SW 1271 (cell line): ENCODE results near the gene ZNF614.
"Not testable (repeated sequence)": the region's sequence is repeated elsewhere in the genome, so short reads cannot be mapped to it uniquely, and the experiment has no call there.

Source experiments
- DNase-seq, 2 experiments: peaks; one replicate each; lab custom pipeline; 2025; lab: John Stamatoyannopoulos, UW

The ZNF614 gene

DNA sequence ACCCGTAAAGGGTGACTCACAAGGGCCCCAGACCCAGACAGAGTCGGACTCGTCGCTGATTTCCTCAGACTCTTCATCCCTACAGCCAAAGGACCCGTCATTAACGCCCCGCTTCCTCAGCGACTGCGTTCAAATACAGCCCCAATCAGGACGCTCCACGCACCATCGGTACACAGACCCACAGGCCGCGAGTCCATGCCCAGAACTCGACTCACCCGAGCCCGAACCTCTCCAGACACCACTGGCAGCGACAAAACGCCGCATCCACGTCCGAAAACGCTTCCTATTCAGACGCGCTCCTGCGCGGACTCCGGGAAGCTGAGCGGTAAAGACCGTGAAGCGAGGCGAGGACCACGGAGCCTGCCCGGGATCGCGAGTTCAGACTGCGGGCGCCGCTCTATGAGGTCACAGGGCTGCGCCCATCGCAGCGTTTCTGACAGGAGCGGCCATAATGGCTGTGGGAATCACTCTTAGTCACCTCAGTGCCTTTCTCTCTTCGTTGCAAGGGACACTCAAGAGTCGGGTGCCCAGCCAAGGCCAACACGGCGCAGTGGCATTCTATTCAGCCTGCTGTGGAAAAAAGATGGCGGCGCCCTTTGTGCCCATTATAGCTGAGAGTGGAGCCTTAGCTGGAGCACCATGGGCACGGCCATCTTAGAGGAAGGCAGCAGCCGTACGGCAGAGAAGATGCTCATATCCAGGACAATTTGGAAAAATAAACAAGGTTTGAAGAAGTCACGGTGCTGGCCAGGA, at the start of gene ZNF614:
Gene ZNF614, minus strand, starts transcription at position 353 of the 753 bp plus-strand sequence. CDS start 2,634 bp downstream, outside the sequence.
- peak in 1 of 2 experiments; percentile 35 for DNase-seq

DNA sequence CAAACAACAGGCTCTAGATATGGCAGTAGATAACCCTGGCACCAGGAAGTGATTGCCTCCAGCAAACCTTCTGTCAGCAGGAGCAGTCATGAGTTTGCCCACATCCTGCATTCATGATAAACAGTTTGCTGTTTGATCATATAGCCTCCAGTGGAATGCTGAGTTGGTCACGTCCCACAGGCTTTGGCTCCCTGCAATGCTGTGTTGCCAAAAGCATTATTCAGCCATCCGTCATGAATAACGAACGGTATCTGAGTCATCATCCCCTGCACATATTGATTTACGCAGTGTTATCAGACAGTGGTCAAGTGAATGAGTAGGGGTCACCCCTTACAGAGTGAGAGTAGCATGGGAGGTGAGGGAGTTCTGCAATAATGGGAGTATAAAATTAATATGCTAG, 42.3 kb upstream of the ZNF614 start:
- DNase-seq: no peak

DNA sequence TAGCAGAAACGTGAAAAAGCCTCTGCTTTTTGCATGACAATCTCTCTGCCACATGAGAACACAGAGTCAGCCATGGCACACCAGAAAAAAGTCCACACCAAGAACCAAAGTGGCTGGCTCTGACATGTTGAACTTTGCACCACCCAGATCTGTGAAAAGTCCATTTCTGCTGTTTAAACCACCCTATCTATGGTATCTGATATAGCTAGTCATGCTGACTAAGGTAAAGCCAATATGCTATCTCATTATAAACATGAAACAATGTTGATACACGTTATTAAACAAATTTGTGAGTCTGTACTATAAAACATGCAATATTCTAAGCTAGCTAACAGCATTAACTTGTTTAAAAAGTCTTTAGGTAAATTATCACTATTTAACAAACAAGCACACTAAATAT, 41.5 kb upstream of the ZNF614 start:
- DNase-seq: no peak

DNA sequence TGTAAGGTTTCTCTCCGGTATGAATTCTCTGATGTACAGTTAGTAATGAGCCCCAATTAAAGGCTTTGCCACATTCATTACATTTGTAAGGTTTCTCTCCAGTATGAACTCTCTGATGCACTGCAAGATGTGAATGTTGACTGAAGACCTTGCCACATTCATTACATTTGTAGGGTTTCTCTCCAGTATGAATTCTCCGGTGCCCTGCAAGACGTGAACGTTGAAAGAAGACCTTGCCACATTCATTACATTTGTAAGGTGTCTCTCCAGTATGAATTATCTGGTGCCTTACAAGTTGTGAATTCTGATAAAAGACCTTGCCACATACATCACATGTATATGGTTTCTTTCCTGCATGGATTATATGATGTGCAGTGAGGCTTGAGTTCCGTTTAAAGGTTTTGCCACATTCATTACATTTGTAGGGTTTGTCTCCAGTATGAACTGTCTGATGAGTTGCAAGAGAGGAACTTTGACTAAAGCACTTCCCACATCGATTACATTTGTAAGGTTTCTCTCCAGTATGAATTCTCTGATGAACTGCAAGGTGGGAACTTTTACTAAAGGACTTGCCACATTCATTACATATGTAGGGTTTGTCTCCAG, 38.2 kb upstream of the ZNF614 start:
- DNase-seq: no peak

DNA sequence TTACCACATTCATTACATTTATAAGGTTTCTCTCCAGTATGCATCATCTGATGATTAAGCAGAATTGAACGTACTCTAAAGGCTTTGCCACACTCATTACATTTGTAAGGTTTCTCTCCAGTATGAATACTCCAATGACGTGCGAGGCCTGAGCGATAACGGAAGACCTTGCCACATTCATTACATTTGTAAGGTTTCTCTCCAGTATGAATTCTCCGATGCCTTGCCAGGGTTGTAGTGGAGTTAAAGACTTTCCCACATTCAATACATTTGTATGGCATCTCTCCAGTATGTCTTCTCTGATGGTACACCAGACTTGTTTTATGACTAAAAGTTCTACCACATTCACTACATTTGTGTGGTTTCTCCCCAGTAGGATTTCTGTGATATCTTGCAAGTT, 37.2 kb upstream of the ZNF614 start:
- DNase-seq: no peak

DNA sequence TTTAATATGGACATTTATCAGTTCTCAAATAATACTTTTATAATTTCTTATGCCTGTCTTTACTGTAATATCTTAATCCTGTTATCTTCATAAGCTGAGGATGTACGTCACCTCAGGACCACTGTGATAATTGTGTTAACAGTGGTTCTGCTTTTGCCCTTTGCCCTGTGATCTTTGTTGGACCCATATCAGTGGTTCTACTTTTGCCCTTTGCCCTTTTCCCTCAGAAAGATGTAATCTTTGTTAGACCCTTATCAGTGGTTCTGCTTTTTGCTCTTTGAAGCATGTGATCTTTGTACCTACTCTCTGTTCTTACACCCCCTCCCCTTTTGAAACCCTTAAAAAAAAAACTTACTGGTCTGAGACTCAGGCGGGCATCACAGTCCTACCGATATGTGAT, 28.3 kb upstream of the ZNF614 start:
- not testable (repeated sequence) for DNase-seq

DNA sequence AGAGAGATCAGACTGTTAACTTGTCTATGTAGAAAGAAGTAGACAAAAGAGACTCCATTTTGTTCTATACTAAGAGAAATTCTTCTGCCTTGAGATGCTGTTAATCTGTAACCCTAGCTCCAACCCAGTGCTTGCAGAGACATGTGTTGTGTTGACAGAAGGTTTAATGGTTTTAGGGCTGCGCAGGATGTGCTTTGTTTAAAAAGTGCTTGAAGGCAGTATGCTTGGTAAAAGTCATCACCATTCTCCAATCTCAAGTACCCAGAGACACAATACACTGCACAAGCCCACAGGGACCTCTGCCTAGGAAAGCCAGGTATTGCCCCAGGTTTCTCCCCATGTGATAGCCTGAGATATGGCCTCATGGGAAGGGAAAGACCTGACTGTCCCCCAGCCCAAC, 23.6 kb upstream of the ZNF614 start:
- DNase-seq: not testable (repeated sequence)

DNA sequence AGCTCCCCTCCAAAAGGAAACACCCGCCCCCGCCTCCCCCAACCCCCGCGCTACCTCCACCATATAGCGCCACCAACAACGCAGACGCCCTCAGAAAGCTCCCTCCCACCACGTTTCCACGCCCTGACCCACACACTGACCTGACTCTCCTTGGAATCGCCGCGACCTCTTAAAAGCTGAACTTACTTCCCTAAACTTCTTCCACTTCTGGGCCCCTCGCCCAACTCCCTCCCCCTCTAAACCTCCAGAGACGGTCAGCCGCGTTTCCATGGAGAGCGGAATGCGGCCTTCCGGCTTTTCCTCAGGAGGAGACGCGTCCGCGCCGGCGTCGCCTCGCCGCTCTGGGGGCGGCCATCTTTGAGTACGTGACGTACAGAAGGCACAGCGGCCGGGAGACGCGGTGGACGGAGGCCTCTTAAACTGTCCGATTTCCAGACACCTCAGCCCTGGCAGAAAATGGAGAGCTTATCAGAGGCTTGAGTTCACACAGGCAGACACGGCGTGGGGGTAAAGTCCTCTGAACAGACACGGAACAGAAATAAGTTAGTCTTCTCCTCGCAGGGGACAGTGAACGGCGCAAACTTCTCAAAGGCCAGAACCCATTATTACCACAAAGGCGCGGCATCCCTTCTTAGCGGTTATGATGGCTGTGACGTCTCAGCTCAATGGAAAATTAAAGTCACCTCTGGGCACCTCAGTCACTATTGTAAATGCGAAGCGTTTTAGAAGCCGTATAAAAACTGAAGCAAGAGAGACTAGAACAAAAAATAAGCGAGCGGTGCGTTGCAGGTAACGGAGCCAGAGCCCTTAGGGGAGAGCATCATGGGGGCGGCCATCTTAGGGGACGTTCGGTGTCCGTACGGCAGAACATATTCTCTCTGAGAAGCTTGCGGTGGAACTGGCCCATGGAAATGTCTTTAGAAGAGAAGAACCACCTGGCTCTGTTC, 20.6 kb upstream of the ZNF614 start, which contains the start of gene ZNF432:
Gene ZNF432, minus strand, starts transcription at position 284 of the 947 bp plus-strand sequence. CDS start 1,970 bp downstream, outside the sequence.
- DNase-seq: peak in 1 of 2 experiments; percentile 56

DNA sequence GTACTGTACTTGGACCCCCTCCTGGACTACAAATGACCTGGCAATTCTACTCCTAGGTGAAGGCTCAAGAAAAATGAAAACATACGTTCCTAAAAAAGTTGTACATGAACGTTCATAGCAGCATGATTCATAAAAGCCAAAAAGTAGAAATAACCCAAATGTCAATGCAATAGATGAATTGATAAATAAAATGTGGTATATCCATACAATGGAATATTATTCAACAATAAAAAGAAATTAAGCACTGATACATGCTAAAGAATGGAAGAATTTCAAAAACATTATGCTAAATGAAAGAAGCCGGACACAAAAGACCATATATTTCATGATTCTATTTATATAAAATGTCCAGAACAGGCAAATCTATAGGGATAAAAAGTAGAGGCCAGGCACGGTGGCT, 11.0 kb upstream of the ZNF614 start:
- no peak for DNase-seq

DNA sequence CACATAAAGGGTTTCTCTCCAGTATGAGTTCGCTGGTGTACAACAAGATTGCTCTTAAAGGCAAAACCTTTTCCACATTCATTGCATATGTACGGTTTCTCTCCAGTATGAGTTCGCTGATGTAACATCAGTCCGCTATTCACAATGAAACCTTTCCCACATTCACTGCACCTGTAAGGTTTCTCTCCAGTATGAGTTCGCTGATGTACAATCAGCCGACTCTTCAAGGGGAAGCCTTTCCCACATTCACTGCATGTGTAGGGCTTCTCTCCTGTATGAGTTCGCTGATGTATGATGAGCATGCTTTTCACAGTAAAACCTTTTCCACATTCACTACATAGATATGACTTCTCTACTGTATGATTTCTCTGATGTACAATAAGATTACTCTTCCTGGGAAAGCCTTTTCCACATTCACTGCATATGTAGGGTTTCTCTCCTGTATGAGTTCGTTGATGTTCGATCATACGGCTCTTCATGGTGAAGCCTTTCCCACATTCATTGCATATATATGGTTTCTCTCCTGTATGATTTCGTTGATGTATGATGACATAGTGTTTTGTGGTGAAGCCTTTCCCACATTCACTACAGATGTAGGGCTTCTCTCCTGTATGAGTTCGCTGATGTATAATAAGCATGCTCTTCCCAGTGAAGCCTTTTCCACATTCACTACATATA, 6.0 kb upstream of the ZNF614 start:
- DNase-seq: no peak

DNA sequence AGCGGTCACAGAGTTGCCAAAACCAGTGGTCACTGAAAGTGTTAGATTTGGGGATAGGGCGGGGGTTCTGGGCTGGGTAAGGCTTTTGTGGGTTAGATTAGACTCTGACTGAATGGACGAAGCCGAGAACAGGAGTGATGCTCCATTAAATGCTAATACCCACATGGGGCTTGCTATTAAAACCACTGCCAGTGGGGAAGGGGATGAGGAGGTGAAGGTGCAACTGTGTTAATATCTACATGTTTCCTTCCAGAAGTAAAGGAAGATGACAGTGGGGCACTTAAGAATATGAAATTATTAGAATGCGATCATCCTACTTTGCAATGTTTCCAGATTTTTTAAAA, 573 bp upstream of the ZNF614 start:
- no peak for DNase-seq

DNA sequence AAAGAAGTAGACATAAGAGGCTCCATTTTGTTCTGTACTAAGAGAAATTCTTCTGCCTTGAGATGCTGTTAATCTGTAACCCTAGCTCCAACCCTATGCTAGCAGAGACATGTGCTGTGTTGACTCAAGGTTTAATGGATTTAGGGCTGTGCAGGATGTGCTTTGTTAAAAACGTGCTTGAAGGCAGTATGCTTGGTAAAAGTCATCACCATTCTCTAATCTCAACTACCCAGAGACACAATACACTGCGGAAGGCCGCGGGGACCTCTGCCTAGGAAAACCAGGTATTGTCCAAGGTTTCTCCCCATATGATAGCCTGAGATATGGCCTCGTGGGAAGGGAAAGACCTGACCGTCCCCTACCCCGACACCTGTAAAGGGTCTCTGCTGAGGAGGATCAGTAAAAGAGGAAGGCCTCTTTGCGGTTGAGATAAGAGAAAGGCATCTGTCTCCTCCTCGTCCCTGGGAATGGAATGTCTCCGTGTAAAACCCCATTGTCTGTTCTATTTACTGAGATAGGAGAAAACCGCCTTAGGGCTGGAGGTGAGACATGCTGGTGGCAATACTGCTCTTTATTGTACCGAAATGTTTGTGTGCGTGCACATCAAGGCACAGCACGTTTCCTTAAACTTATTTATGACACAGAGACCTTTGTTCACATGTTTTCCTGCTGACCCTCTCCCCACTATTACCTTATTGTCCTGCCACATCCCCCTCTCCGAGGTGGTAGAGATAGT, 1.8 kb downstream of the ZNF614 start:
- DNase-seq: not testable (repeated sequence)

DNA sequence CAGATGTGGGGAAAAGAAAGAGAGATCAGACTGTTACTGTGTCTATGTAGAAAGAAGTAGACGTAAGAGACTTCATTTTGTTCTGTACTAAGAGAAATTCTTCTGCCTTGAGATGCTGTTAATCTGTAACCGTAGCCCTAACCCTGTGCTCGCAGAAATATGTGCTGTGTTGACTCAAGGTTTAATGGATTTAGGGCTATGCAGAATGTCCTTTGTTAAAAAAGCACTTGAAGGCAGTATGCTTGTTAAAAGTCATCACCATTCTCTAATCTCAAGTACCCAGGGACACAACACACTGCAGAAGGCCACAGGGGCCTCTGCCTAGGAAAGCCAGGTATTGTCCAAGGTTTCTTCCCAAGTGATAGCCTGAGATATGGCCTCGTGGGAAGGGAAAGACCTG, 3.7 kb downstream of the ZNF614 start:
- DNase-seq: not testable (repeated sequence)

DNA sequence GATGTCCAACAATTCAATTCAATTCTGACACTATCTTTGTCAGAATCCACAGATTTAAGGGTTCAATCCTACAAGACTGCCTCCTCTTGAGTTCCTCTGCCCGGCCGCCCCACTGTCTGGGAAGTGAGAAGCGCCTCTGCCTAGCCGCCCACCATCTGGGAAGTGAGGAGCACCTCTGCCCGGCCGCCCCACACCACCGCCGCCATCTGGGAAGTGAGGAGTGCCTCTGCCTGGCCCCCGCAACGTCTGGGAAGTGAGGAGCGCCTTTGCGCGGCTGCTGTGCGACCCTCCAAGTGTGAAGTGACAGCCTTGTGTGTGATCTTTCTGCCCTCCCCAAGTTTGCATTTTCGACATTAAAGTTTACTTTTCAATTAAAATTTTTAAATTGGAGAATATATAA, 6.0 kb downstream of the ZNF614 start:
- DNase-seq: no peak

DNA sequence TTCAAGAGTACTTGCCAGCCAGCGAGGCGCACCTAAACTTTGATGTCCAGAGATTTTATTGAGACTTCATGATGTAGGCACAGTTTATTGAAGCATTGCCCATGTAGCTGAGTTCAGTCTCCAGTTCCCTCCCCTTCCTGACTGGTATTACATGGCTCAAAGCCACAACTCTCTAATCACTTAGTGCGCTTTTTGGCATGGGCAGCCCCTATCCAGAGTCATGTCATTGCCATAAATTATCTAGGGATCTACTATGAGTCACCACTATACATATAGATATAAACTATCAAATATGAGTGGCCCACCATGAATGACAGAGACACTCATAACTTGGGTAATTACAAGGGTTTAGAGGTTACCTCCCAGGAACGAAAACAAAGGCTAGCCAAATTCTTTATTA, 7.7 kb downstream of the ZNF614 start:
- DNase-seq: no peak

DNA sequence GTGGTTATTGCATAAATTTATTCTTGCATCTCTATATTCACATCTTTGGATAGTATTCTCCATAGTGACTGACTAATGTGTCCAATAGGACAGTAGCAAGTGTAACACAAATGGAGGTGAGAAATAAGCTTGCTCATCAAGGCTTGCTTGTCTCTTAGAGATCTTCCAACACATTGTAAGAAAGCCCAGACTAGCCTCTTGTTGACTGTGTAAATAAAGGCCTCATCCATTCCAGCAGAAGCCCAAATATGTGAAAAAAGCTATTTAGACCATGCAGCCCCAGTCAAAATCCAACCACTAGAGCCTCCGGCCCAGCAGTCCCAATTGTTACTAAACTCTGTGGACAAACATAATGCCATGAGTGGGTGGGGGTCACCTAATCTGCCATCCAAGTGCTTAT, 17.5 kb downstream of the ZNF614 start:
- no peak for DNase-seq

DNA sequence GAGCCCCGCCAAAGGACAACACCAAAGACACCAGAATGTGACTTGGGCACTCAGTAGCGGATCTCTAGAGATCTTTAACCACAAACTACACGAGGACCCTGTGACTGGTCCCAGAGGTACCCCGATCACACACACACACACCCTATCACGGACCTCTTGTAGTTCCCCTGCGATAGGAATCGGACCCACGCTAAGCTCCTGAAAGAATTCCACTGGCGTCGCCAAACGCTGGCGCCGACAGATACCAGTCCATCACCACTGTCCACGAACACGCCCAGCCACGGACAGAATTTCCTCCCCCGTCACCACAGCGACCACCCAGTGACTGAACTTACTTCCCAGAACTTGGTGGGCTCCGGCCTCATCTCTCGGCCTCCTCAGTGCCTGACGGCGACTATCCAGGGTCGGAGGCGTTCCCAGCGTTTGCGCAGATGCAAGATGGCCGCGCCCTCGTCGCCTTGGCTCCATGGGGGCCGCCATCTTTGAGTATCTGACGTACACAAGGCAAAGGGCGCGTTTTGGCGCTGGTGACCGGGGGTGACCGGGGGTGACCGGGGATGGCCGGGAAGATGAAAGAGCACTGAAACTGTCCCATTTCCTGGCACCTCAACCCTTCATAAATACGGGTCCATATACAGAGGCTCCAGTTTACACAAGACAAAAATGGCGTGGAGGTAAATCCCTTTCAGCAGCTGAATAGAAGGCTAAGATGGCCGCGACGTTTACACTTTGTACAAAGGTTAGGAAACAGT, 20.2 kb downstream of the ZNF614 start, which contains the start of gene ZNF615:
Gene ZNF615, minus strand, starts transcription at position 406 of the 752 bp plus-strand sequence. CDS start 4,500 bp downstream, outside the sequence.
- DNase-seq: peak in 1 of 2 experiments; percentile 4

DNA sequence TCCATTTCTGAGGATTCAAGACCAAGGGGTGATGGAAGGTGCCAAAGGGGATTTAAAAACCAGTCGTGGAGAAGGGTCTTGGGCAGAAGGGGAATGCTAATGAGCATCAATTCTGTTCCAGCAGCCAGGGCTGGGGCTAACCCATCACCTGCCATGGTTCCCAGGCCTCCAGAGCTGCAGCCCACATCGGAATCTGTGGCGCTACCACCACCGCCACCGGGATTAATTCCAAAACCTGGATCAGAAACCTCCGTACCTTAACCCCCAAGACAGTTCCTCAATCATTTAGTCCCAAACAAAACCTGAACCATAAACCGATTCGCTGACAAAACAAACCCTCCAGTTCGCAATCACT, 20.8 kb downstream of the ZNF614 start:
- DNase-seq: no peak

DNA sequence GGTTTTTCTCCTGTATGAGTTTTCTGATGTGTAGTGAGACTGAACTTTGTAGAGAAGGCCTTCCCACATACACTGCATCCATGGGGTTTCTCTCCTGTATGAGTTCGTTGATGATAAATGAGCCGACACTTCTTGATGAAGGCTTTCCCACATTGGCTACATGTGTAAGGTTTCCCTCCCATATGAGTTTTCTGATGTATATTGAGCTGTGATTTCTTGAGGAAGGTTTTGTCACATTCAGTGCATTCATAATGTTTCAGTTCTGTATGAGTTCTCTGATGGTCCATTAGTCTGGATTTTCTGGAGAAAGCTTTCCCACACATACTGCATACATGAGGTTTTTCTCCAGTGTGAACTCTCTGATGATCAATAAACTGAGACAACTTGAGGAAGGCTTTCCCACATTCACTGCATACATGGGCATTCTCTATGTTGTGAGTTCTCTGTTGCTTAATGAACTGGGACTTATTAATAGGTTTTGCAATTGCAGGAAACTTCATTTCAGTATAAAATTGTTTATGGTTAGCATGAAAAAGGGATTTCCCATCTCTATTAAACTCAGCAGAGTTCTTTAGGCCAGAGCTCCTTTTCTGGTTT, 34.0 kb downstream of the ZNF614 start:
- DNase-seq: no peak

DNA sequence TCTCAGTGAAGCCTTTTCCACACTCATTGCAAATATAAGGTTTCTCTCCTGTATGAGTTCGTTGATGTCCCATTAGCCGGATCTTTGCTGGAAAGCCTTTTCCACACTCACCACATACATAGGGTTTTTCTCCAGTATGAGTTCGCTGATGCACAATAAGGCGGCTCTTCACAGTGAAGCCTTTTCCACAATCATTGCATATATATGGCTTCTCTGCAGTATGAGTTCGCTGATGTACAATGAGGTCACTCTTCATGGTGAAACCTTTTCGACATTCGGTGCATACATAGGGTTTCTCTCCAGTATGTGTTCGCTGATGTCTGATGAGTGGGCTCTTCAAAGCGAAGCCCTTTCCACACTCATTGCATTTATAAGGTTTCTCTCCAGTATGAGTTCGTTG, 34.8 kb downstream of the ZNF614 start:
- DNase-seq: no peak
